ENCODE results near the gene SOX15. TPM values are rescaled to one million over a fixed set of nuclear protein-coding genes. Genes with fewer than 3 reads are reported as not detected.

Gene SOX15
- total and polyA plus RNA-seq, 2 of the 13 experiments (the other 11 are each of a cell fraction or from before 2014, with no cell fraction given) = 0.07 to 0.18 TPM

- peak; percentile 87 for TF ChIP-seq RAD51 (IDR thresholded peaks at IDR 0.05; ENCODE audit: borderline replicate concordance)
- TF ChIP-seq ZSCAN21 (CRISPR knock-in tag; IDR thresholded peaks at IDR 0.05; ENCODE audit: borderline replicate concordance) = no peak
- no peak; the same call in 1 of the 2 replicates for TF ChIP-seq GMEB1 (CRISPR knock-in tag; IDR thresholded peaks at IDR 0.05; ENCODE audit: borderline replicate concordance)
- no peak for TF ChIP-seq MAFG (CRISPR knock-in tag; IDR thresholded peaks at IDR 0.05)
- no peak for TF ChIP-seq ZNF850 (CRISPR knock-in tag; conservative IDR thresholded peaks at IDR 0.05)
- no peak for TF ChIP-seq ARHGAP35 (CRISPR knock-in tag; IDR thresholded peaks at IDR 0.05; ENCODE audit: borderline replicate concordance)
- TF ChIP-seq ZBTB26 (CRISPR knock-in tag; IDR thresholded peaks at IDR 0.05; ENCODE audit: borderline replicate concordance) = peak; percentile 53; the same call in 1 of the 2 replicates
- peak; percentile 85; the same call in 1 of the 2 replicates for TF ChIP-seq HBP1 (CRISPR knock-in tag; IDR thresholded peaks at IDR 0.05; ENCODE audit: low read depth)
- TF ChIP-seq HHEX (CRISPR knock-in tag; IDR thresholded peaks at IDR 0.05) = no peak
- TF ChIP-seq SAFB2 (CRISPR knock-in tag; IDR thresholded peaks at IDR 0.05; ENCODE audit: borderline replicate concordance, low read depth) = no peak
- TF ChIP-seq, protein P1, sequence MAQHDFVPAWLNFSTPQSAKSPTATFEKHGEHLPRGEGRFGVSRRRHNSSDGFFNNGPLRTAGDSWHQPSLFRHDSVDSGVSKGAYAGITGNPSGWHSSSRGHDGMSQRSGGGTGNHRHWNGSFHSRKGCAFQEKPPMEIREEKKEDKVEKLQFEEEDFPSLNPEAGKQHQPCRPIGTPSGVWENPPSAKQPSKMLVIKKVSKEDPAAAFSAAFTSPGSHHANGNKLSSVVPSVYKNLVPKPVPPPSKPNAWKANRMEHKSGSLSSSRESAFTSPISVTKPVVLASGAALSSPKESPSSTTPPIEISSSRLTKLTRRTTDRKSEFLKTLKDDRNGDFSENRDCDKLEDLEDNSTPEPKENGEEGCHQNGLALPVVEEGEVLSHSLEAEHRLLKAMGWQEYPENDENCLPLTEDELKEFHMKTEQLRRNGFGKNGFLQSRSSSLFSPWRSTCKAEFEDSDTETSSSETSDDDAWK (CRISPR knock-in tag; IDR thresholded peaks at IDR 0.05) = no peak
- TF ChIP-seq PHF21A (CRISPR knock-in tag; IDR thresholded peaks at IDR 0.05) = peak; percentile 60; the same call in 1 of the 2 replicates
- no peak for TF ChIP-seq ZNF564 (CRISPR knock-in tag; IDR thresholded peaks at IDR 0.05)
- no peak for TF ChIP-seq ZNF281 (CRISPR knock-in tag; IDR thresholded peaks at IDR 0.05; ENCODE audit: borderline replicate concordance)
- TF ChIP-seq MTA3 (CRISPR knock-in tag; IDR thresholded peaks at IDR 0.05) = no peak
- TF ChIP-seq ZFP36L1 (CRISPR knock-in tag; IDR thresholded peaks at IDR 0.05) = no peak
- no peak for TF ChIP-seq PAF1 (CRISPR knock-in tag; IDR thresholded peaks at IDR 0.05)
- TF ChIP-seq TBX2 (CRISPR knock-in tag; IDR thresholded peaks at IDR 0.05; ENCODE audit: borderline replicate concordance) = peak; percentile 93; the same call in 1 of the 2 replicates
- TF ChIP-seq SRY (CRISPR knock-in tag; IDR thresholded peaks at IDR 0.05) = peak; percentile 81; the same call in 1 of the 2 replicates
- TF ChIP-seq E2F5 (CRISPR knock-in tag; conservative IDR thresholded peaks at IDR 0.05) = no peak
Measured at GRCh38 chr17:7572338-7572587, 17.6 kb downstream of the SOX15 start (continued).

Data from HepG2 (cell line).